GM23338 (cell line): ENCODE measurements around the gene TRDN. TPM values are rescaled to one million over a fixed set of nuclear protein-coding genes. Genes with fewer than 3 reads are reported as not detected.

Source experiments
- ATAC-seq: fragments of 200-7000 bp; cut with Tn5 transposase; 3 replicates; pipeline ENCODE4 v1.9.1; 2020
- DNase-seq: peaks from one replicate; pipeline ENCODE4 v3.0.0-alpha.2; 2015; ENCODE audit warnings: low spot score
- H2AFZ ChIP-seq: fragments of 200-600 bp; sonication (generic); 2 replicates; pipeline ENCODE4 v1.8.0; 2016; ENCODE audit warnings: antibody characterized with exemption, mild to moderate bottlenecking, moderate library complexity
- H3F3A ChIP-seq: fragments of 200-600 bp; sonication (generic); replicated peaks from 2 replicates; pipeline ENCODE4 v1.8.0; 2017; ENCODE audit warnings: antibody characterized with exemption, mixed run types, low read depth
- H3K27ac ChIP-seq: fragments of 200-600 bp; sonication (generic); 2 replicates; pipeline ENCODE4 v1.6.1; 2016; ENCODE audit warnings: low read depth
- H3K27me3 ChIP-seq: fragments of 200-600 bp; sonication (generic); 2 replicates; pipeline ENCODE4 v1.8.0; 2016; ENCODE audit warnings: mild to moderate bottlenecking, mixed run types, moderate library complexity; ENCODE audit not compliant: insufficient read depth
- H3K36me3 ChIP-seq: fragments of 200-600 bp; sonication (generic); 2 replicates; pipeline ENCODE4 v1.8.0; 2016; ENCODE audit warnings: mild to moderate bottlenecking; ENCODE audit not compliant: insufficient read depth
- H3K4me1 ChIP-seq: fragments of 200-600 bp; sonication (generic); 2 replicates; pipeline ENCODE4 v1.8.0; 2016; ENCODE audit warnings: mild to moderate bottlenecking, moderate library complexity; ENCODE audit not compliant: insufficient read depth
- H3K4me2 ChIP-seq: fragments of 200-600 bp; sonication (generic); 2 replicates; pipeline ENCODE4 v1.7.1; 2017; ENCODE audit warnings: mixed run types
- H3K4me3 ChIP-seq: fragments of 200-600 bp; sonication (generic); 2 replicates; pipeline ENCODE4 v1.6.1; 2016; ENCODE audit warnings: mixed run types
- H3K79me2 ChIP-seq: fragments of 200-600 bp; sonication (generic); replicated peaks from 2 replicates; pipeline ENCODE4 v1.8.0; 2017; ENCODE audit warnings: mild to moderate bottlenecking; ENCODE audit not compliant: insufficient read depth
- H3K9me2 ChIP-seq: fragments of 200-600 bp; sonication (generic); 2 replicates; pipeline ENCODE4 v1.8.0; 2017; ENCODE audit not compliant: insufficient read depth
- H4K20me1 ChIP-seq: fragments of 200-600 bp; sonication (generic); replicated peaks from 2 replicates; pipeline ENCODE4 v1.8.0; 2017; ENCODE audit warnings: mild to moderate bottlenecking; ENCODE audit not compliant: insufficient read depth
- H3K27ac Mint-ChIP-seq: 2 replicates; pipeline ENCODE4 v1.8.0; 2020; ENCODE audit warnings: inconsistent platforms, mild to moderate bottlenecking, moderate library complexity, mixed read lengths
- H3K27me3 Mint-ChIP-seq: 3 replicates; pipeline ENCODE4 v1.8.0; 2022; ENCODE audit warnings: low read depth, mild to moderate bottlenecking, moderate library complexity, mixed read lengths, inconsistent platforms; ENCODE audit not compliant: insufficient read depth, poor library complexity
- H3K36me3 Mint-ChIP-seq: 3 replicates; pipeline ENCODE4 v1.8.0; 2021; ENCODE audit warnings: low read depth, mild to moderate bottlenecking, inconsistent platforms, moderate library complexity, mixed read lengths
- H3K4me1 Mint-ChIP-seq: 3 replicates; pipeline ENCODE4 v1.8.0; 2020; ENCODE audit warnings: mild to moderate bottlenecking, inconsistent platforms, mixed read lengths
- H3K4me3 Mint-ChIP-seq: 3 replicates; pipeline ENCODE4 v1.8.0; 2021; ENCODE audit warnings: moderate library complexity, mild to moderate bottlenecking, inconsistent platforms, mixed read lengths
- H3K9me3 Mint-ChIP-seq: 3 replicates; pipeline ENCODE4 v1.8.0; 2020; ENCODE audit warnings: moderate library complexity, mild to moderate bottlenecking, inconsistent platforms, mixed read lengths
- CREB1 ChIP-seq: fragments of 250-450 bp; sonication (Bioruptor Pico); IDR thresholded peaks from 2 replicates; pipeline ENCODE4 v1.5.0; 2020; ENCODE audit warnings: low read depth, mild to moderate bottlenecking, moderate library complexity
- EZH2 ChIP-seq: fragments of 200-600 bp; sonication (generic); IDR thresholded peaks from one replicate; pipeline ENCODE4 v1.8.0; 2017; ENCODE audit warnings: antibody characterized with exemption, mild to moderate bottlenecking, low read depth; ENCODE audit not compliant: unreplicated experiment
- EZH2phosphoT487 ChIP-seq: fragments of 200-600 bp; sonication (generic); IDR thresholded peaks from one replicate; pipeline ENCODE4 v1.8.1; 2018; ENCODE audit warnings: antibody characterized with exemption; ENCODE audit not compliant: unreplicated experiment
- NANOG ChIP-seq: IDR thresholded peaks from 2 replicates; pipeline ENCODE4 v1.6.1; 2016; ENCODE audit warnings: antibody characterized with exemption, borderline replicate concordance
- POLR2AphosphoS5 ChIP-seq: IDR thresholded peaks from 2 replicates; pipeline ENCODE4 v1.6.1; 2016; ENCODE audit warnings: antibody characterized with exemption, low read depth
- ZNF331 ChIP-seq: fragments of 250-450 bp; sonication (Bioruptor Pico); IDR thresholded peaks from 2 replicates; pipeline ENCODE4 v1.5.0; 2020; ENCODE audit warnings: low read depth, mild to moderate bottlenecking, moderate library complexity
- ZNF462 ChIP-seq: fragments of 250-450 bp; sonication (Bioruptor Pico); IDR thresholded peaks from 2 replicates; pipeline ENCODE4 v1.5.0; 2020; ENCODE audit warnings: mild to moderate bottlenecking, moderate library complexity
- polyA plus RNA-seq: library from polyadenylated mRNA; unstranded; fragments of >200 nt; fragmentation: Nextera tagmentation; extraction: Ambion mirVana; gene quantifications from 2 replicates; pipeline ENCODE4 v1.2.1, GENCODE V29; 2016
- total RNA-seq: library from RNA; depleted of rRNA; stranded (reverse); fragments of >200 nt; shearing (Covaris generic); gene quantifications from 2 replicates; pipeline ENCODE4 v1.2.3, GENCODE V29; 2014
- TF ChIP-seq, protein P1 (sequence below): IDR thresholded peaks from one replicate; pipeline ENCODE4 v1.6.1; 2018; ENCODE audit warnings: antibody characterized with exemption; ENCODE audit not compliant: unreplicated experiment
- TF ChIP-seq, protein P2 (sequence below), 2 experiments: fragments of 200-600 bp in 1 of 2; sonication (generic) in 1 of 2; conservative IDR thresholded peaks; 2 replicates each; pipeline versions ENCODE4 v1.5.1 to v1.6.1; 2016 to 2017; ENCODE audit warnings: antibody characterized with exemption in 2 of 2, low read depth in 2 of 2, mild to moderate bottlenecking in 2 of 2, moderate library complexity in 1 of 2
- TF ChIP-seq, protein P3 (sequence below): IDR thresholded peaks from 2 replicates; pipeline ENCODE4 v1.6.1; 2016; ENCODE audit warnings: antibody characterized with exemption

The TRDN gene
- total and polyA plus RNA-seq, 2 experiments from 2014 or later, result 35.5 to 137 TPM

DNA sequence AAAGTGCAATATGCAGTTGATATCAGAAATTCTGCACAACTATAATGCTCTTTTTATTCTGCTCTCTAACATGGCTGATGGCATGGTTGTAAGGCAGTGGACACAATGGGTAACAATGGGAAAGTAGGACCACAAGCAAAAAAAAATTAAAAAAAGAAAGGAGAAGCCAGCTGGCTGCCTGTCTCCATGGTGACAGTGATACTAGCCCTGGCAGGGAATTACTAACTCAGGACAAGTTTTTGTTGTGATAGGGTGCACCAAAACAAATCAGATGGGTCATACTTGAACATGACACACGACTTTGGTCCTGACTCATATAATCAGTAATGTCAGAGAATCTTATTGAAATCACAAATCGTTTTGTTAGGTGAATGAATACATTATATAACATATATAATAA lies 169.4 kb downstream of the TRDN start:
- Histone ChIP-seq H3F3A (no peaks in the 10 kb centered on the region), H2AFZ (no peak overlapping the region), H3K4me2 (no peak overlapping the region), H3K79me2 (no peaks in the 10 kb centered on the region), H3K36me3 (no peaks in the 10 kb centered on the region), H4K20me1 (no peaks in the 10 kb centered on the region), H3K27me3 (no peaks in the 10 kb centered on the region), H3K4me3 (no peak overlapping the region), H3K27ac (no peak overlapping the region), H3K4me1 (no peaks in the 10 kb centered on the region), H3K9me2 (0 out of 2 replicates have a peak, but pooled peaks cover 3% of the 10 kb centered on the region)
- no peak overlapping the region for H3K4me3 Mint-ChIP-seq
- no peaks in the 10 kb centered on the region for H3K27me3 Mint-ChIP-seq
- no peak for ATAC-seq
- H3K9me3 Mint-ChIP-seq, result peaks cover 4% of the 10 kb centered on the region; the same call in 1 of the 3 replicates
- peak; percentile 7 for DNase-seq
- H3K27ac Mint-ChIP-seq, result no peak overlapping the region
- H3K4me1 Mint-ChIP-seq, result peaks cover 8% of the 10 kb centered on the region
- TF ChIP-seq ZNF331, result no peak
- no peak for TF ChIP-seq NANOG
- TF ChIP-seq EZH2phosphoT487, result no peak
- TF ChIP-seq, protein P1, sequence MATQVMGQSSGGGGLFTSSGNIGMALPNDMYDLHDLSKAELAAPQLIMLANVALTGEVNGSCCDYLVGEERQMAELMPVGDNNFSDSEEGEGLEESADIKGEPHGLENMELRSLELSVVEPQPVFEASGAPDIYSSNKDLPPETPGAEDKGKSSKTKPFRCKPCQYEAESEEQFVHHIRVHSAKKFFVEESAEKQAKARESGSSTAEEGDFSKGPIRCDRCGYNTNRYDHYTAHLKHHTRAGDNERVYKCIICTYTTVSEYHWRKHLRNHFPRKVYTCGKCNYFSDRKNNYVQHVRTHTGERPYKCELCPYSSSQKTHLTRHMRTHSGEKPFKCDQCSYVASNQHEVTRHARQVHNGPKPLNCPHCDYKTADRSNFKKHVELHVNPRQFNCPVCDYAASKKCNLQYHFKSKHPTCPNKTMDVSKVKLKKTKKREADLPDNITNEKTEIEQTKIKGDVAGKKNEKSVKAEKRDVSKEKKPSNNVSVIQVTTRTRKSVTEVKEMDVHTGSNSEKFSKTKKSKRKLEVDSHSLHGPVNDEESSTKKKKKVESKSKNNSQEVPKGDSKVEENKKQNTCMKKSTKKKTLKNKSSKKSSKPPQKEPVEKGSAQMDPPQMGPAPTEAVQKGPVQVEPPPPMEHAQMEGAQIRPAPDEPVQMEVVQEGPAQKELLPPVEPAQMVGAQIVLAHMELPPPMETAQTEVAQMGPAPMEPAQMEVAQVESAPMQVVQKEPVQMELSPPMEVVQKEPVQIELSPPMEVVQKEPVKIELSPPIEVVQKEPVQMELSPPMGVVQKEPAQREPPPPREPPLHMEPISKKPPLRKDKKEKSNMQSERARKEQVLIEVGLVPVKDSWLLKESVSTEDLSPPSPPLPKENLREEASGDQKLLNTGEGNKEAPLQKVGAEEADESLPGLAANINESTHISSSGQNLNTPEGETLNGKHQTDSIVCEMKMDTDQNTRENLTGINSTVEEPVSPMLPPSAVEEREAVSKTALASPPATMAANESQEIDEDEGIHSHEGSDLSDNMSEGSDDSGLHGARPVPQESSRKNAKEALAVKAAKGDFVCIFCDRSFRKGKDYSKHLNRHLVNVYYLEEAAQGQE, result no peak
- H3K36me3 Mint-ChIP-seq, result peaks cover 4% of the 10 kb centered on the region; the same call in 2 of the 3 replicates

DNA sequence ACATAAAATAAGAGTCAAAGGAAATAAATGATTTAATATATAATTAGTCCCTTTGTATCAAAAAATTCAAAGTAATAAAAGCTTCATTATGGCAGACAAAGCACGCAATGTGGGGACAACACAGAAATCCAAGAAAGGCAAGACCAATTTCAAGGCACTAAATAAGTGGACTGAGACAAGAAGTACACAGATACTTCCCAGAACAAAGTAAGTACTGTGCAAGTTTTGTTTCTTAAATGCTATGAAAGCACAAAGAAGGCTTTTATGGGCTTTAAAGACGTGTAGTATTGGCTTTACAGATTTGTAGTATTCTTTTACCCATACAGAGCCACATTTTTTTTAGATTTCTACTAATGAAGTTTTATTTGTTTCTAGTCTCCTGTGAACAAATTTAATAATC lies 174.6 kb downstream of the TRDN start:
- no peaks in the 10 kb centered on the region for H3K79me2 ChIP-seq
- 0 out of 2 replicates have a peak, but pooled peaks cover 3% of the 10 kb centered on the region for H3K9me2 ChIP-seq
- no peaks in the 10 kb centered on the region for H3F3A ChIP-seq
- H3K36me3 Mint-ChIP-seq, result no peaks in the 10 kb centered on the region
- H3K4me1 Mint-ChIP-seq, result peaks cover 2% of the 10 kb centered on the region; the same call in 1 of the 3 replicates
- DNase-seq, result no peak
- no peak overlapping the region for H3K4me3 ChIP-seq
- no peaks in the 10 kb centered on the region for H3K36me3 ChIP-seq
- H3K4me3 Mint-ChIP-seq, result no peak overlapping the region
- H3K9me3 Mint-ChIP-seq, result no peaks in the 10 kb centered on the region
- H3K27me3 ChIP-seq, result no peaks in the 10 kb centered on the region
- H3K4me1 ChIP-seq, result no peaks in the 10 kb centered on the region
- no peak overlapping the region for H3K27ac Mint-ChIP-seq
- ATAC-seq, result no peak
- H2AFZ ChIP-seq, result no peak overlapping the region
- no peak overlapping the region for H3K4me2 ChIP-seq
- H3K27me3 Mint-ChIP-seq, result no peaks in the 10 kb centered on the region
- no peak overlapping the region for H3K27ac ChIP-seq
- no peaks in the 10 kb centered on the region for H4K20me1 ChIP-seq
- no peak for TF ChIP-seq POLR2AphosphoS5
- TF ChIP-seq, protein P2, sequence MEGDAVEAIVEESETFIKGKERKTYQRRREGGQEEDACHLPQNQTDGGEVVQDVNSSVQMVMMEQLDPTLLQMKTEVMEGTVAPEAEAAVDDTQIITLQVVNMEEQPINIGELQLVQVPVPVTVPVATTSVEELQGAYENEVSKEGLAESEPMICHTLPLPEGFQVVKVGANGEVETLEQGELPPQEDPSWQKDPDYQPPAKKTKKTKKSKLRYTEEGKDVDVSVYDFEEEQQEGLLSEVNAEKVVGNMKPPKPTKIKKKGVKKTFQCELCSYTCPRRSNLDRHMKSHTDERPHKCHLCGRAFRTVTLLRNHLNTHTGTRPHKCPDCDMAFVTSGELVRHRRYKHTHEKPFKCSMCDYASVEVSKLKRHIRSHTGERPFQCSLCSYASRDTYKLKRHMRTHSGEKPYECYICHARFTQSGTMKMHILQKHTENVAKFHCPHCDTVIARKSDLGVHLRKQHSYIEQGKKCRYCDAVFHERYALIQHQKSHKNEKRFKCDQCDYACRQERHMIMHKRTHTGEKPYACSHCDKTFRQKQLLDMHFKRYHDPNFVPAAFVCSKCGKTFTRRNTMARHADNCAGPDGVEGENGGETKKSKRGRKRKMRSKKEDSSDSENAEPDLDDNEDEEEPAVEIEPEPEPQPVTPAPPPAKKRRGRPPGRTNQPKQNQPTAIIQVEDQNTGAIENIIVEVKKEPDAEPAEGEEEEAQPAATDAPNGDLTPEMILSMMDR (conservative IDR thresholded peaks at IDR 0.05; ENCODE audit: low read depth in 2 of 2), result no peak
- no peak for TF ChIP-seq EZH2
- no peak for TF ChIP-seq CREB1 (CRISPR knock-in tag)
- no peak for TF ChIP-seq ZNF462 (CRISPR knock-in tag)
- no peak for TF ChIP-seq EZH2phosphoT487
- TF ChIP-seq, protein P3, sequence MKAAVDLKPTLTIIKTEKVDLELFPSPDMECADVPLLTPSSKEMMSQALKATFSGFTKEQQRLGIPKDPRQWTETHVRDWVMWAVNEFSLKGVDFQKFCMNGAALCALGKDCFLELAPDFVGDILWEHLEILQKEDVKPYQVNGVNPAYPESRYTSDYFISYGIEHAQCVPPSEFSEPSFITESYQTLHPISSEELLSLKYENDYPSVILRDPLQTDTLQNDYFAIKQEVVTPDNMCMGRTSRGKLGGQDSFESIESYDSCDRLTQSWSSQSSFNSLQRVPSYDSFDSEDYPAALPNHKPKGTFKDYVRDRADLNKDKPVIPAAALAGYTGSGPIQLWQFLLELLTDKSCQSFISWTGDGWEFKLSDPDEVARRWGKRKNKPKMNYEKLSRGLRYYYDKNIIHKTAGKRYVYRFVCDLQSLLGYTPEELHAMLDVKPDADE, result no peak
